ENCODE measurements around the gene TNIP2. TPM values are rescaled to one million over a fixed set of nuclear protein-coding genes. Genes with fewer than 3 reads are reported as not detected.
"Not testable (repeated sequence)": the region's sequence is repeated elsewhere in the genome, so short reads cannot be mapped to it uniquely, and the experiment has no call there.

The TNIP2 gene
- total RNA-seq, 4 donors from 2014 or later: 27.6 to 50.0 (median 36.1) TPM

DNA sequence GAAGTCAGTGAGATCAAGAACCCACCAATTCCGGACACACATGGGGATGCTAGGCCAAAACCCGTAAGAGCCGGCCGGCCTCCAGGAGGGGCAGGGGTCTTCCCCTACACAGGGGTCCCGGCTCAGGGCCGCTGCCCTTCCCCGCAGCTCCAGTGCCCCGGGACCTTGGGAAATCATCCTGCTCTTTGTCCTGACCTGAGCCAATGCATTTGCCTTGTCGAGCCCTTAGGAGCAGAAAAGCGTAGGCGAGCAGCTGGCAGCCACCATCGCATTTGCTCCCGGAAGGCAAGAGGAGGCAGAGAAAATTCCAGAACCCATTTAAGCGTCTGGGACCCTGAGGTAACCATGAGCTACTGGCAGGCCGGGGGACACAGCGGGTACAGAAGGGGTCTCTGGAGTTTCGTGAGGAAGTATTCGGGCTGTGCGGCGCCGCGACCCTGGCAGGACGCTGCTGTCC lies 7.4 kb upstream of the TNIP2 start:
- no peaks in the 10 kb centered on the region for H3K4me1 ChIP-seq
- H3K27me3 ChIP-seq: no peaks in the 10 kb centered on the region
- DNase-seq: no peak
- peak overlapping the region; percentile 47 to 51 for H3K4me3 ChIP-seq
- intact Hi-C loops (cut with DNase I; ENCODE audit: low total_unique reads): no loop called here
- no peaks in the 10 kb centered on the region for H3K36me3 ChIP-seq
- peak overlapping the region; percentile 46 to 58 for H3K27ac ChIP-seq
- TF ChIP-seq POLR2A (IDR thresholded peaks at IDR 0.05): no peak
- TF ChIP-seq, protein P1, sequence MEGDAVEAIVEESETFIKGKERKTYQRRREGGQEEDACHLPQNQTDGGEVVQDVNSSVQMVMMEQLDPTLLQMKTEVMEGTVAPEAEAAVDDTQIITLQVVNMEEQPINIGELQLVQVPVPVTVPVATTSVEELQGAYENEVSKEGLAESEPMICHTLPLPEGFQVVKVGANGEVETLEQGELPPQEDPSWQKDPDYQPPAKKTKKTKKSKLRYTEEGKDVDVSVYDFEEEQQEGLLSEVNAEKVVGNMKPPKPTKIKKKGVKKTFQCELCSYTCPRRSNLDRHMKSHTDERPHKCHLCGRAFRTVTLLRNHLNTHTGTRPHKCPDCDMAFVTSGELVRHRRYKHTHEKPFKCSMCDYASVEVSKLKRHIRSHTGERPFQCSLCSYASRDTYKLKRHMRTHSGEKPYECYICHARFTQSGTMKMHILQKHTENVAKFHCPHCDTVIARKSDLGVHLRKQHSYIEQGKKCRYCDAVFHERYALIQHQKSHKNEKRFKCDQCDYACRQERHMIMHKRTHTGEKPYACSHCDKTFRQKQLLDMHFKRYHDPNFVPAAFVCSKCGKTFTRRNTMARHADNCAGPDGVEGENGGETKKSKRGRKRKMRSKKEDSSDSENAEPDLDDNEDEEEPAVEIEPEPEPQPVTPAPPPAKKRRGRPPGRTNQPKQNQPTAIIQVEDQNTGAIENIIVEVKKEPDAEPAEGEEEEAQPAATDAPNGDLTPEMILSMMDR (IDR thresholded peaks at IDR 0.05): no peak
- no peaks in the 10 kb centered on the region for H3K9me3 ChIP-seq

DNA sequence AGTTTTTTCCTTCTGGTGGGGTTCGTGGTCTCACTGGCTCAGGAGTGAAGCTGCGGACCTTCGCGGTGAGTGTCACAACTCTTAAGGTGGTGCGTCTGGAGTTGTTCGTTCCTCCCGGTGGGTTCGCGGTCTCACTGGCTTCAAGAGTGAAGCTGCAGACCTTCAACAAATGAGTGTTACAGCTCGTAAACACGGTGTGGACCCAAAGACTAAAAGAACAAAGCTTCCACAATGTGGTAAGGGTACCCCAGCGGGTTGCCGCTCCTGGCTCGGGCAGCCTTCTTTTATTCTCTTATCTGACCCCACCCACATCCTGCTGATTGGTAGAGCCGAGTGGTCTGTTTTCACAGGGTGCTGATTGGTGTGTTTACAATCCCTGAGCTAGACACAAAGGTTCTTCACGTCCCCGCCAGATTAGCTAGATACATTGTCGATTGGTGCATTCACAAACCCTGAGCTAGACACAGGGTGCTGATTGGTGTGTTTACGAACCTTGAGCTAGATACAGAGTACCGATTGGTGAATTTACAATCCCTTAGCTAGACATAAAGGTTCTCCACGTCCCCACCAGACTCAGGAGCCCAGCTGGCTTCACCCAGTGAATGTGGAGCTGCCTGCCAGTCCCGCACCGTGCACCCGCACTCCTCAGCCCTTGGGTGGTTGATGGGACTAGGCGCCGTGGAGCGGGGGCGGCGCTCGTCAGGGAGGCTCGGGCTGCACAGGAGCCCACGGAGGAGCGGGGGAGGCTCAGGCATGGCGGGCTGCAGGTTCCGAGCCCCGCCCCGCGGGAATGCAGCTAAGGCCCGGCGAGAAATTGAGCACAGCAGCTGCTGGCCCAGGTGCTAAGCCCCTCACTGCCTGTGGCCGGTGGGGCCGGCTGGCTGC lies 6.6 kb upstream of the TNIP2 start:
- H3K36me3 ChIP-seq; H3K4me3 ChIP-seq; H3K27me3 ChIP-seq; DNase-seq; H3K9me3 ChIP-seq; H3K27ac ChIP-seq; intact Hi-C loops (cut with DNase I; ENCODE audit: low total_unique reads); H3K4me1 ChIP-seq: not testable (repeated sequence)

DNA sequence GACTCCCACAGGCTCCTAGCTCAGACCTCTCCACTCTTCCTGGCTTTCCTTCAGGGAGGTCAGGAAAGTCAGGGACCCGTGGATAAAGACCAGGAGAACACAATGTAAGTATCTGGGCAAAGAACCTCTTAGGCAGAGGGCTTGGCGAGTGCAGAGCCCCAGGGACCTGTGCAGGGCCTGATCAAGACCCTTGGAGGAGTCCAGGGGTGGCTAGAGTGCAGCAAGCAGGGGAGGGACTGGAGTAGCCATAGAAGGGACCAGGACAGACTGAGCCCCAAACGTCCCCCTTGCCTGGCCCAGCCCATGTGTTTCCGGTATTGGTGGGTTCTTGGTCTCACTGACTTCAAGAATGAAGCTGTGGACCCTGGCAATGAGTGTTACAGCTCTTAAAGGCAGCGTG lies 5.9 kb upstream of the TNIP2 start:
- intact Hi-C loops (cut with DNase I; ENCODE audit: low total_unique reads): no loop called here
- no peak for TF ChIP-seq POLR2A (IDR thresholded peaks at IDR 0.05)
- TF ChIP-seq, protein P1 (IDR thresholded peaks at IDR 0.05): no peak
- Histone ChIP-seq H3K9me3 (no peaks in the 10 kb centered on the region), H3K27me3 (no peaks in the 10 kb centered on the region), H3K4me3 (no peak overlapping the region), H3K27ac (no peak overlapping the region), H3K36me3 (no peaks in the 10 kb centered on the region), H3K4me1 (no peaks in the 10 kb centered on the region)
- DNase-seq: no peak

DNA sequence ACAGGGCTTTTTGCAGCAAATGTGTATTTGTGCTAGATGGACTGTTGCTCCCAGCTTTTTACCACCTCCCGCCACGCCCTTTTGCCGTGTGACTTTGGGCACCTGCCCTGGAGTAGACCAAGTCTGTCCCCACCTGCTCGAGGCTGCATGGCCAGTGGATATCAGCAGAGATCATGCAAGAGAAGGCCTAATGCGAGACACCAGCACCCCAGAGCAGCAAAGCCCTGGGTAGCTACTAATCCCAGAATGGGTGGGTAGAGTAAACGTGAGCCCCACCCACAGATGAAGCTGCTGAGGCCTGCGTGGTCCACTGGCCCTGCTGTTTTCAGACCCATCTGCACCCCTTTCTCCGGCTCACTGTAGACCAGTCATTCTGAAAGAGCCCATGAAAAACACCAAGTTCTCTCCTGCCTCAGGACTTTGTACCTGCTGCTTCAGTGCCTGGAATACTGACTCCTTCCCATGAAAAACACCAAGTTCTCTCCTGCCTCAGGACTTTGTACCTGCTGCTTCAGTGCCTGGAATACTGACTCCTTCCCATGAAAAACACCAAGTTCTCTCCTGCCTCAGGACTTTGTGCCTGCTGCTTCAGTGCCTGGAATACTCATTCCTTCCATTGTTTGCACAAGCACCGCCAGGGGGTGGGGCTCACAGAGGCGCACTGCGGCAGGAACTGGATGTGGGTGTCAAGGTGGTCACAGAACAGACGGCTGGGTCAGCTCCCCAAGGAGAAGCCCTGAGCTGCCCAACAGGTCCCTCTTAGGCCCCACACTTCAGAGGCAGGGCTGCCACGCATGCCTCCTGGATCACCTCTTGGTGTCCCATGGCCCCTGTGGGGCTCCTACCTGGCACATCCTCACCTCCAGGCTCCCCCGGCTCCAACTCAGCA lies 5.1 kb upstream of the TNIP2 start:
- no peaks in the 10 kb centered on the region for H3K36me3 ChIP-seq
- H3K9me3 ChIP-seq: no peaks in the 10 kb centered on the region
- H3K27ac ChIP-seq: no peak overlapping the region
- H3K27me3 ChIP-seq: no peaks in the 10 kb centered on the region
- DNase-seq: no peak
- intact Hi-C loops (cut with DNase I; ENCODE audit: low total_unique reads): no loop called here
- no peak overlapping the region for H3K4me3 ChIP-seq
- TF ChIP-seq, protein P1 (IDR thresholded peaks at IDR 0.05): no peak
- TF ChIP-seq POLR2A (IDR thresholded peaks at IDR 0.05): no peak
- no peaks in the 10 kb centered on the region for H3K4me1 ChIP-seq

DNA sequence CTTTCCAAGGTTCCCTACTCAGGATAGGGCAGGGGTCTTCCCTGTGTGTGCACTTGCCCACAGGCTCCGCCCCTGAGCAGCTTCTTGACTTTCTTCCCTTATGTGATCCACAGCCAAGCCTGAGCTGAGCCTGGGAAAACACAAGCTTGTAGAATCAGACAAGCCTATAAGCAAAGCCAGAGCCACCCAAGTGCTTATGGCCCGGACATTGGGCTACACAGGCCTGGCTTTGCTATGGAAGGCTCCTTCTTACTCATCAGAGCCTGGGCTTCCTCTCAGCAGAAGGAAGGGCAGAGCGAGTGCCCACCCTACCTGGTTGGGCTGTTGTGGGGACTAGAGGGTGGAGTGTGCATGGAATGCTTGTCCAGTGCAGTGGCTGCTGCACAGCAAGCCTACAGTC lies 1.3 kb upstream of the TNIP2 start:
- H3K27me3 ChIP-seq: no peaks in the 10 kb centered on the region
- H3K36me3 ChIP-seq: no peaks in the 10 kb centered on the region
- no peaks in the 10 kb centered on the region for H3K4me1 ChIP-seq
- no peak overlapping the region for H3K4me3 ChIP-seq
- intact Hi-C loops (cut with DNase I; ENCODE audit: low total_unique reads): no loop called here
- H3K9me3 ChIP-seq: no peaks in the 10 kb centered on the region
- DNase-seq: no peak
- TF ChIP-seq, protein P1 (IDR thresholded peaks at IDR 0.05): no peak
- TF ChIP-seq POLR2A (IDR thresholded peaks at IDR 0.05): no peak
- H3K27ac ChIP-seq: no peak overlapping the region

Measured in uterus (tissue), 4 donors.